IMR-90 (cell line): ENCODE data around the gene ECHS1. TPM values are rescaled to one million over a fixed set of nuclear protein-coding genes. Genes with fewer than 3 reads are reported as not detected.

Experiments used
- ATAC-seq: fragments of 200-7000 bp; cut with Tn5 transposase; 2 replicates; pipeline ENCODE4 v1.9.1; 2020; ENCODE audit warnings: low read depth, mild to moderate bottlenecking, moderate library complexity
- BruUV-seq: library from RNA; stranded (reverse); fragments of 400-500 nt; replicated peaks from 2 replicates; lab custom pipeline; 2021; lab: Mats Ljungman, UMichigan
- CTCF ChIA-PET: fragments of 300-600 bp; formaldehyde crosslinking; extraction: SDS; loops from one replicate; lab custom pipeline; 2021; ENCODE audit warnings: antibody characterized with exemption; lab: Yijun Ruan, JAX
- POLR2A ChIA-PET: fragments of 300-600 bp; sonication (Branson Sonifier 250); formaldehyde crosslinking; loops from one replicate; lab custom pipeline; 2022; ENCODE audit warnings: antibody characterized with exemption; ENCODE audit not compliant: unreplicated experiment; lab: Charles Lee
- DNase-seq: peaks from one replicate; pipeline ENCODE4 v3.0.0; 2013
- H2AFZ ChIP-seq: replicated peaks from 2 replicates; pipeline ENCODE3; 2013; ENCODE audit warnings: low read length, mild to moderate bottlenecking; ENCODE audit not compliant: poor library complexity
- H2AK5ac ChIP-seq: 2 replicates; pipeline ENCODE4 v1.6.1; 2013; ENCODE audit warnings: low read depth, low read length, inconsistent platforms
- H2AK9ac ChIP-seq: replicated peaks from 2 replicates; pipeline ENCODE3; 2013; ENCODE audit warnings: mild to moderate bottlenecking, low read depth, low read length, moderate library complexity; ENCODE audit not compliant: poor library complexity
- H2BK120ac ChIP-seq: 2 replicates; pipeline ENCODE4 v1.6.1; 2013; ENCODE audit warnings: low read depth, low read length, inconsistent platforms
- H2BK15ac ChIP-seq: 3 replicates; pipeline ENCODE4 v1.6.1; 2013; ENCODE audit warnings: low read depth, low read length, inconsistent platforms
- H2BK20ac ChIP-seq: 2 replicates; pipeline ENCODE4 v1.6.1; 2013; ENCODE audit warnings: low read depth, mild to moderate bottlenecking, inconsistent platforms, low read length, moderate library complexity
- H2BK5ac ChIP-seq: 2 replicates; pipeline ENCODE4 v1.6.1; 2013; ENCODE audit warnings: mild to moderate bottlenecking, low read depth, low read length, inconsistent platforms; ENCODE audit not compliant: poor library complexity, severe bottlenecking
- H3K14ac ChIP-seq: replicated peaks from 2 replicates; pipeline ENCODE4 v1.6.1; 2013; ENCODE audit warnings: low read depth, low read length, inconsistent platforms
- H3K18ac ChIP-seq: 2 replicates; pipeline ENCODE4 v1.6.1; 2013; ENCODE audit warnings: low read depth, low read length, control low read depth
- H3K23ac ChIP-seq: 2 replicates; pipeline ENCODE4 v1.6.1; 2013; ENCODE audit warnings: low read depth, low read length, inconsistent platforms
- H3K27ac ChIP-seq: 2 replicates; pipeline ENCODE4 v1.5.1; 2013; ENCODE audit warnings: mild to moderate bottlenecking, control low read depth, low read length; ENCODE audit not compliant: insufficient read depth
- H3K27me3 ChIP-seq: 2 replicates; pipeline ENCODE4 v1.6.1; 2013; ENCODE audit warnings: low read length; ENCODE audit not compliant: control insufficient read depth, insufficient read depth
- H3K36me3 ChIP-seq: 2 replicates; pipeline ENCODE4 v1.6.1; 2013; ENCODE audit warnings: low read length, mixed read lengths; ENCODE audit not compliant: control insufficient read depth, insufficient read depth
- H3K4ac ChIP-seq: 2 replicates; pipeline ENCODE4 v1.6.1; 2013; ENCODE audit warnings: low read depth, low read length, inconsistent platforms
- H3K4me1 ChIP-seq: 2 replicates; pipeline ENCODE4 v1.6.1; 2013; ENCODE audit warnings: low read length, mixed read lengths; ENCODE audit not compliant: control insufficient read depth, insufficient read depth
- H3K4me2 ChIP-seq: 2 replicates; pipeline ENCODE4 v1.6.1; 2013; ENCODE audit warnings: low read depth, mild to moderate bottlenecking, control low read depth, low read length, moderate library complexity
- H3K4me3 ChIP-seq: 2 replicates; pipeline ENCODE4 v1.5.1; 2013; ENCODE audit warnings: low read depth, mild to moderate bottlenecking, control low read depth, low read length, moderate library complexity; ENCODE audit not compliant: insufficient read depth
- H3K56ac ChIP-seq: 2 replicates; pipeline ENCODE4 v1.6.1; 2013; ENCODE audit warnings: low read length, inconsistent platforms; ENCODE audit not compliant: insufficient read depth; ENCODE audit errors: extremely low read depth
- H3K79me1 ChIP-seq, 2 experiments: 2 replicates each; pipeline ENCODE4 v1.6.1; 2013; ENCODE audit warnings: low read length in 2 of 2, inconsistent platforms in 1 of 2, low read depth in 1 of 2
- H3K9ac ChIP-seq: 2 replicates; pipeline ENCODE4 v1.6.1; 2013; ENCODE audit warnings: low read depth, low read length, control low read depth
- H3K9me1 ChIP-seq: 2 replicates; pipeline ENCODE4 v1.6.1; 2013; ENCODE audit warnings: low read length, inconsistent platforms; ENCODE audit not compliant: insufficient read depth
- H3K9me3 ChIP-seq: 2 replicates; pipeline ENCODE4 v1.6.1; 2013; ENCODE audit warnings: low read length; ENCODE audit not compliant: control insufficient read depth, insufficient read depth
- H4K20me1 ChIP-seq: 2 replicates; pipeline ENCODE4 v1.6.1; 2013; ENCODE audit warnings: low read length, inconsistent platforms; ENCODE audit not compliant: insufficient read depth
- H4K5ac ChIP-seq: 2 replicates; pipeline ENCODE4 v1.6.1; 2013; ENCODE audit warnings: mild to moderate bottlenecking, low read depth, low read length, control low read depth
- H4K8ac ChIP-seq, 2 experiments: 2 replicates each; pipeline ENCODE4 v1.6.1; 2013; ENCODE audit warnings: low read depth in 2 of 2, low read length in 2 of 2, control low read depth in 1 of 2, inconsistent platforms in 1 of 2
- H4K91ac ChIP-seq: 2 replicates; pipeline ENCODE4 v1.6.1; 2013; ENCODE audit warnings: low read depth, low read length, inconsistent platforms; ENCODE audit not compliant: insufficient read depth
- BHLHE40 ChIP-seq: fragments of 150-350 bp; IDR thresholded peaks from 2 replicates; pipeline ENCODE4 v1.6.1; 2016; ENCODE audit warnings: mild to moderate bottlenecking, low read depth, low read length
- CEBPB ChIP-seq: IDR thresholded peaks from 2 replicates; pipeline ENCODE4 v1.6.1; 2012; ENCODE audit warnings: low read depth, low read length, improper control_type of control experiment
- MAZ ChIP-seq: IDR thresholded peaks from 2 replicates; pipeline ENCODE4 v1.6.1; 2012; ENCODE audit warnings: low read depth, mild to moderate bottlenecking, low read length, improper control_type of control experiment, moderate library complexity, borderline replicate concordance
- RCOR1 ChIP-seq: IDR thresholded peaks from 2 replicates; pipeline ENCODE4 v1.6.1; 2012; ENCODE audit warnings: mild to moderate bottlenecking, low read length, improper control_type of control experiment; ENCODE audit not compliant: insufficient replicate concordance
- SMC3 ChIP-seq: fragments of 150-350 bp; IDR thresholded peaks from 2 replicates; pipeline ENCODE4 v1.6.1; 2016; ENCODE audit warnings: low read depth, mild to moderate bottlenecking, antibody characterized with exemption, low read length, moderate library complexity
- WGBS, 2 experiments: methylation state at CpG; one replicate each; pipeline versions ENCODE4 v1.1.5 to v1.1.7; 2013; ENCODE audit warnings: missing lambda C conversion rate in 2 of 2; ENCODE audit not compliant: insufficient read length in 1 of 2; ENCODE audit errors: extremely low coverage in 2 of 2; 5-methylcytosine and 5-hydroxymethylcytosine counted together
- dilution Hi-C: fragments of 300-500 bp; cut with HindIII; formaldehyde crosslinking; loops from one replicate; pipeline ENCODE4 v1.14.3; 2018; ENCODE audit warnings: low sequenced_read_pairs; ENCODE audit not compliant: unreplicated experiment
- in situ Hi-C: fragments of 300-500 bp; cut with MboI; formaldehyde crosslinking; loops from 3 replicates; pipeline ENCODE4 v1.14.3; 2019; ENCODE audit warnings: low sequenced_read_pairs, inconsistent platforms, mixed read lengths
- intact Hi-C: fragments of 100-400 bp; cut with micrococcal nuclease; formaldehyde crosslinking; loops from 2 replicates; pipeline ENCODE4 v1.10.0; 2022
- polyA plus RNA-seq, 3 experiments: library from polyadenylated mRNA; depleted of rRNA; stranded (reverse); fragments of >200 nt; gene quantifications; 2 replicates each; pipeline ENCODE4 v1.2.3, GENCODE V29; 2012; ENCODE audit warnings: low replicate concordance in 1 of 3
- total RNA-seq: library from RNA; depleted of rRNA; stranded (reverse); fragments of >200 nt; gene quantifications from 2 replicates; pipeline ENCODE4 v1.2.3, GENCODE V29; 2012

Gene ECHS1
- total and polyA plus RNA-seq, 2 of the 4 experiments (the other 2 are of a cell fraction) = 60.8 to 84.2 TPM

GRCh38 chr10:133328358-133329343 lies 44.5 kb downstream of the ECHS1 start:
- Histone ChIP-seq H3K9ac (no peak overlapping the region), H4K8ac (no peak overlapping the region), H3K4me2 (no peak overlapping the region), H3K14ac (no peak overlapping the region), H4K5ac (no peak overlapping the region), H2BK20ac (peak overlapping the region; percentile 7; the same call in 1 of the 2 replicates), H3K27ac (no peak overlapping the region), H3K79me1 (no peaks in the 10 kb centered on the region), H3K4me1 (peaks cover 18% of the 10 kb centered on the region), H3K23ac (no peak overlapping the region), H2AFZ (peak overlapping the region; percentile 62), H2AK5ac (peak overlapping the region; percentile 39), H4K20me1 (0 out of 2 replicates have a peak, but pooled peaks cover 3% of the 10 kb centered on the region), H3K4ac (no peak overlapping the region), H3K4me3 (no peak overlapping the region), H3K56ac (no peak overlapping the region), H2BK120ac (no peak overlapping the region; the same call in 1 of the 2 replicates), H3K36me3 (no peaks in the 10 kb centered on the region), H2BK15ac (no peak overlapping the region), H3K18ac (no peak overlapping the region), H3K27me3 (peaks cover 35% of the 10 kb centered on the region), H2AK9ac (peak overlapping the region; percentile 81), H4K91ac (no peak overlapping the region), H2BK5ac (no peak overlapping the region), H3K9me3 (no peaks in the 10 kb centered on the region; the same call in 1 of the 2 replicates), H3K9me1 (0 out of 2 replicates have a peak, but pooled peaks cover 6% of the 10 kb centered on the region)
- DNase-seq (no peak), ATAC-seq (no peak)
- intact Hi-C loops = loop anchor here (1.0 to 10.0 kb wide), 3 partner anchors 46 to 196 kb away; partner anchors contain the start of genes CYP2E1, ECHS1 and PAOX
- CTCF ChIA-PET = interaction anchor here (0.6 to 1.6 kb wide), 11 partner anchors 7 to 181 kb away, joined by 3 to 4 read pairs (median 3); no protein-coding TSS in a partner anchor
- dilution Hi-C loops = no loop called here
- WGBS, 2 experiments = 80% methylated on average over 8 of the region's 15 CpGs; no CpG with 5 or more reads in 1 of the 2 experiments
- POLR2A ChIA-PET = no interaction called here
- in situ Hi-C loops = loop anchor here (10.0 kb wide), 1 partner anchor 166 kb away; no protein-coding TSS in a partner anchor
- no TSS peak for BruUV-seq
- TF ChIP-seq CEBPB (no peak), SMC3 (no peak), BHLHE40 (no peak), RCOR1 (no peak), MAZ (no peak)
